ENCODE results near the gene SLCO4A1.

SLCO4A1 gene

DNA sequence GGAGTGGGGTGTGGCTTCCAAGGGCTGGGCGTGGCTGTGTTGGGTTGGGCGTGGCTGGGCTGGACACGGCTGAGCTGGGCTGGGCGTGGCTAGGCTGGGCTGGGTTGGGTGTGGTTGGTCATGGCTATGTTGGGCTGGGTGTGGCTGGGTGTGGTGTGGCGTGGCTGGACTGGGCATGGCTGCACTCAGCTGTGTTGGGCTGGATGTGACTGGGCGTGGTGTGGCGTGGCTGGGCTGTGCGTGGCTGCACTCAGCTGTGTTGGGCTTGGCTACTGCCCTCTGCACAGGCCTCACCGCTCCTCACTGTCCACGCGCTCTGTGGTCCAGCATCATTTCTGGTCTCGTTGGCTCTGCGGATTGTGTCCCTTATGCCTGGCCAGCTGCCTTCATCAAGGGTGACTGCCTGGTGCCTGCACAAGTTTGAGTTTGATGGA, 43.5 kb upstream of the SLCO4A1 start:
- TF ChIP-seq, protein P1, sequence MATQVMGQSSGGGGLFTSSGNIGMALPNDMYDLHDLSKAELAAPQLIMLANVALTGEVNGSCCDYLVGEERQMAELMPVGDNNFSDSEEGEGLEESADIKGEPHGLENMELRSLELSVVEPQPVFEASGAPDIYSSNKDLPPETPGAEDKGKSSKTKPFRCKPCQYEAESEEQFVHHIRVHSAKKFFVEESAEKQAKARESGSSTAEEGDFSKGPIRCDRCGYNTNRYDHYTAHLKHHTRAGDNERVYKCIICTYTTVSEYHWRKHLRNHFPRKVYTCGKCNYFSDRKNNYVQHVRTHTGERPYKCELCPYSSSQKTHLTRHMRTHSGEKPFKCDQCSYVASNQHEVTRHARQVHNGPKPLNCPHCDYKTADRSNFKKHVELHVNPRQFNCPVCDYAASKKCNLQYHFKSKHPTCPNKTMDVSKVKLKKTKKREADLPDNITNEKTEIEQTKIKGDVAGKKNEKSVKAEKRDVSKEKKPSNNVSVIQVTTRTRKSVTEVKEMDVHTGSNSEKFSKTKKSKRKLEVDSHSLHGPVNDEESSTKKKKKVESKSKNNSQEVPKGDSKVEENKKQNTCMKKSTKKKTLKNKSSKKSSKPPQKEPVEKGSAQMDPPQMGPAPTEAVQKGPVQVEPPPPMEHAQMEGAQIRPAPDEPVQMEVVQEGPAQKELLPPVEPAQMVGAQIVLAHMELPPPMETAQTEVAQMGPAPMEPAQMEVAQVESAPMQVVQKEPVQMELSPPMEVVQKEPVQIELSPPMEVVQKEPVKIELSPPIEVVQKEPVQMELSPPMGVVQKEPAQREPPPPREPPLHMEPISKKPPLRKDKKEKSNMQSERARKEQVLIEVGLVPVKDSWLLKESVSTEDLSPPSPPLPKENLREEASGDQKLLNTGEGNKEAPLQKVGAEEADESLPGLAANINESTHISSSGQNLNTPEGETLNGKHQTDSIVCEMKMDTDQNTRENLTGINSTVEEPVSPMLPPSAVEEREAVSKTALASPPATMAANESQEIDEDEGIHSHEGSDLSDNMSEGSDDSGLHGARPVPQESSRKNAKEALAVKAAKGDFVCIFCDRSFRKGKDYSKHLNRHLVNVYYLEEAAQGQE (IDR thresholded peaks at IDR 0.05; ENCODE audit: insufficient read depth in 1 of 2, low read depth in 2 of 2, low read length in 2 of 2): no peak
- TF ChIP-seq POLR2AphosphoS5 (IDR thresholded peaks at IDR 0.05; ENCODE audit: low read depth, low read length): no peak
- TF ChIP-seq TAF1 (IDR thresholded peaks at IDR 0.05; ENCODE audit: borderline replicate concordance, insufficient read depth, low read length): no peak
- TF ChIP-seq FOXP2 (optimal IDR thresholded peaks at IDR 0.05; ENCODE audit: borderline replicate concordance, extremely low read depth, extremely low read length, insufficient read depth): no peak
- TF ChIP-seq SIN3A (IDR thresholded peaks at IDR 0.05; ENCODE audit: borderline replicate concordance, insufficient read depth, low read length): no peak

DNA sequence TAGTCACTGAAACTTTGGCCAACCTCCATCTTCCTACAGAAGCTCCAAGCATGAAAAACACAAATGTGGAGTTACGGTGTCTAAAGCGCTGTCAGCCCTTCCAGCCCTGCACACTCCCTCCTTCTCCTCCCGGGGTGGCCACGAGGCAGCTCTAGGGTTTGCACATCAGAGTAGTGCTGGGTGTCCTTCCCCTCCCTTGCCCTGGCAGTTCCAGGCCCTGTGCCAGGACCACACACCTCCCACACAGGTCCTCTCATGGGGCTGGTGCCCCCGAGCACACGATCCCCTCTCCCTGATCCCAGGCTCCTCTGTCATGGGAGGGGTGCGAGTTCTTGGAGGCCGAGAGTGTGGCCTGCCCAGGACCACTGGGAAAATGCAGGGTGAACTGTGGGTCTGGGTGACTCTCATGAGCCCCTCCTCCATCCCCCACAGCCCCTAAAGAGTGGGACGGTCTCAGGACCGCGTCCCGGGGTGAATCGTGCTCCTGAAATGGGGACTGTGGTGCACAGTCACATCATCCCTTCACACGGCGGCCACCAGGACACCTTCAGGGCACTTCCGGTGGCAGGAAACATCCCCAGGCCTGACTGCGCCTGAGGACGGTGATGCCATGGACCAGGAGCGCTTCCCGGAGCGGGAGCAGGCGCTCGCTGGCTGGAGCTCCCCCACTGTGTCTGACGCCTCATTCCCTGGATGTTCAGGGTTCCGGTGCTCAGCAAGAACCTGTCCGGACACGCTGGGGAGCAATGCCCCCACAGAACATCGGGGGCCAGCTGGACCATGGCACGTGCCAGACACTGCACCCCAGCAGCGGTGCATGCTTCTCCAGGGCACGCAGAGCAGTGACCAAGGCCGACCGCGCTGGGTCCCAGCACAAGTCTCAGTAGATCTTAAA, 42.8 kb upstream of the SLCO4A1 start:
- TF ChIP-seq, protein P1 (IDR thresholded peaks at IDR 0.05; ENCODE audit: insufficient read depth in 1 of 2, low read depth in 2 of 2, low read length in 2 of 2): no peak
- TF ChIP-seq SIN3A (IDR thresholded peaks at IDR 0.05; ENCODE audit: borderline replicate concordance, insufficient read depth, low read length) (no peak), POLR2AphosphoS5 (IDR thresholded peaks at IDR 0.05; ENCODE audit: low read depth, low read length) (no peak), FOXP2 (optimal IDR thresholded peaks at IDR 0.05; ENCODE audit: borderline replicate concordance, extremely low read depth, extremely low read length, insufficient read depth) (no peak), TAF1 (IDR thresholded peaks at IDR 0.05; ENCODE audit: borderline replicate concordance, insufficient read depth, low read length) (no peak)

DNA sequence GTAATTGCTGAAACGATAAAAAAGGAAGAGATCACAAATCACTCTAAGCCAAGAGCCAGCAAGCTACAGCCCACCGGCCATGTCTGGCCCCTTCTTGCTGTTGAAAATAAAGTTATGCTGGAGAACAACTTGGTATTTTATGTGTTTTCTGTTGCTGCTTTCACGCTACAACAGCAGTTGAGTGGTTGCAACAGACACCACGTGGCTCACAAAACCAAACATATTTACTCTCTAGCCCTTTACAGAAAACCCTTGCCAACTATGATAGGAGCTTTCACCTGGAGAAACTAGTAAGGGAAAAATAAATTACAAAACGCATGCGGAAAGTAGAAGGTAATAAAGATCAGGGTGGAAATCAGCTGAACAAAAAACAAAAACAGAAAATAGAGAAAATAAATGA, 41.1 kb upstream of the SLCO4A1 start:
- no peak for TF ChIP-seq FOXP2 (optimal IDR thresholded peaks at IDR 0.05; ENCODE audit: borderline replicate concordance, extremely low read depth, extremely low read length, insufficient read depth)
- no peak for TF ChIP-seq TAF1 (IDR thresholded peaks at IDR 0.05; ENCODE audit: borderline replicate concordance, insufficient read depth, low read length)
- TF ChIP-seq POLR2AphosphoS5 (IDR thresholded peaks at IDR 0.05; ENCODE audit: low read depth, low read length): no peak
- TF ChIP-seq, protein P1 (IDR thresholded peaks at IDR 0.05; ENCODE audit: insufficient read depth in 1 of 2, low read depth in 2 of 2, low read length in 2 of 2): no peak
- TF ChIP-seq SIN3A (IDR thresholded peaks at IDR 0.05; ENCODE audit: borderline replicate concordance, insufficient read depth, low read length): no peak

DNA sequence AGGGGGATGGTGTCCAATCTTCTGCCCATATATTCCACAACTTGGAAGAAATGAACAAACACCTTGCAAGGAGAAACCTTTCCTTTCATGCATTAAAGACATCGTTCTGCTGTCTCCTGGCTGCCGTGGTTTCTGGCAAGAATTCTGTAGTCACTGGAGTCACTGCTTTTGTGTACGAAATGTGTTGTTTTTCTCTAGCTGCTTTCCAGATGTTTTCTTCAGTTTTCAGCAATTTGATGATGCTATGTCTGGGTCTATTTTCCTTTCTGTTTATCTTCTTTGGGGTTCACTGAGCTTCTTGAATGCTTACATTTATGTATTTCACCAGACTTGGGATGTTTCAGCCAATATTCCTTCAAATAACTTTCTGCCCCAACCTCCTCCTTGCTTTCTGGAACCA, 40.6 kb upstream of the SLCO4A1 start:
- TF ChIP-seq, protein P1 (IDR thresholded peaks at IDR 0.05; ENCODE audit: insufficient read depth in 1 of 2, low read depth in 2 of 2, low read length in 2 of 2): no peak
- TF ChIP-seq SIN3A (IDR thresholded peaks at IDR 0.05; ENCODE audit: borderline replicate concordance, insufficient read depth, low read length) (no peak), POLR2AphosphoS5 (IDR thresholded peaks at IDR 0.05; ENCODE audit: low read depth, low read length) (no peak), FOXP2 (optimal IDR thresholded peaks at IDR 0.05; ENCODE audit: borderline replicate concordance, extremely low read depth, extremely low read length, insufficient read depth) (no peak), TAF1 (IDR thresholded peaks at IDR 0.05; ENCODE audit: borderline replicate concordance, insufficient read depth, low read length) (no peak)
